Neuron (in vitro differentiated cells): ENCODE data around the gene GSG1L.

ENCODE experiments used
- H2AFZ ChIP-seq: one replicate; pipeline ENCODE4 v1.6.1; 2013; ENCODE audit warnings: low read depth, mild to moderate bottlenecking, inconsistent platforms, low read length, moderate library complexity
- H3K27me3 ChIP-seq: one replicate; pipeline ENCODE4 v1.6.1; 2013; ENCODE audit warnings: low read length; ENCODE audit not compliant: insufficient read depth
- H3K36me3 ChIP-seq: one replicate; pipeline ENCODE4 v1.6.1; 2013; ENCODE audit warnings: low read length; ENCODE audit not compliant: insufficient read depth
- H3K4me1 ChIP-seq: one replicate; pipeline ENCODE4 v1.6.1; 2013; ENCODE audit warnings: low read length; ENCODE audit not compliant: insufficient read depth
- H3K4me3 ChIP-seq: 2 replicates; pipeline ENCODE4 v1.5.1; 2013; ENCODE audit warnings: mild to moderate bottlenecking, low read length, moderate library complexity
- H3K9me3 ChIP-seq: one replicate; pipeline ENCODE4 v1.6.1; 2013; ENCODE audit warnings: low read length

Gene GSG1L

GRCh38 chr16:28051486-28051885, 12.0 kb downstream of the GSG1L start:
- Histone ChIP-seq H3K4me1 (no peaks in the 10 kb centered on the region), H3K9me3 (peaks cover 3% of the 10 kb centered on the region), H3K4me3 (no peak overlapping the region)

DNA sequence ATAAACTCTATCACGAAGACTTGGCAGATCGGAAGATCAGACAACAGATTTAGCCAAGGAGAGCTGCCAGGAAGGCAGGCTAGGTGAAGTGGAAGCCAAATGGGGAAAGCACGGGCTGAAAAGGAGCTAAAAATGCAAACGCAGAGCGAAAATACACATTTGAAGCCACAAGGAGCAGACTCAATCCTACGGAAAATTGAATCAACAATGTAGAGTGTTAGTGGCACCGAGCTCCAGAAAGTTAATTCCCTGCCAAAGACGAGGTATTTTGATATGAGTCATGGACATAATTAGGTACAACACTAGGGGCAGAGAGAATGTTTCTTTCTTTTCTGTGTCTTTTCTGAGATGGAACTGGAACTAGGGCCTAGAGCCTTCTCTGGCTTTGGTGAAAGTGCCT, 20.7 kb downstream of the GSG1L start:
- H3K4me3 ChIP-seq = no peak overlapping the region
- peaks cover 2% of the 10 kb centered on the region for H3K27me3 ChIP-seq
- H3K4me1 ChIP-seq = no peaks in the 10 kb centered on the region
- H2AFZ ChIP-seq = no peak overlapping the region
- H3K36me3 ChIP-seq = no peaks in the 10 kb centered on the region
- peaks cover 3% of the 10 kb centered on the region for H3K9me3 ChIP-seq

More at GRCh38 chr16:28051486-28051885, 12.0 kb downstream of the GSG1L start:
- peaks cover 5% of the 10 kb centered on the region for H3K27me3 ChIP-seq
- no peaks in the 10 kb centered on the region for H3K36me3 ChIP-seq
- H2AFZ ChIP-seq = no peak overlapping the region

- Histone ChIP-seq H2AFZ (no peak overlapping the region), H3K4me3 (no peak overlapping the region), H3K4me1 (no peaks in the 10 kb centered on the region), H3K9me3 (peaks cover under 1% of the 10 kb centered on the region), H3K27me3 (peaks cover 2% of the 10 kb centered on the region), H3K36me3 (no peaks in the 10 kb centered on the region)
These were observed 21.9 kb downstream of the GSG1L start for GRCh38 chr16:28041615-28042014.

DNA sequence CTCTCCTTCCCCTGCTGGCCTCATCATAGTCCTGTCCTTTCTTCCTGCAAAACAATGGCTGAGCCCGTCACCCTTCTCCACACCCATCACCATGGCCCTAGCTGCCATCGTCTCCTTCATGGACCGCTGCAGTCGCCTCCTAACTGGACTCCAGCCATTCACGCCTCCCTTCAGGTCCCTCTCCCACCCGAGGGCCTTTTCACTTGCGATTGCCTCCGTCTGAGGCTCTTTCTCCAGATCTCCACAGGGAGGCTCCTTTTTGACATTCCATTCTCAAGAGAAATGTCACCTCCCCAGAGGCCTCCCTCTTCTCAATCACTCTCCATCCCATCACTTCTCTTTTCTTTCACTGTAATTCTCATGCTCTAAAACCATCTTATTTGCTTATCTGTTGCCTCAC, 23.5 kb downstream of the GSG1L start:
- H2AFZ ChIP-seq = no peak overlapping the region
- no peak overlapping the region for H3K4me3 ChIP-seq
- H3K4me1 ChIP-seq = no peaks in the 10 kb centered on the region
- no peaks in the 10 kb centered on the region for H3K9me3 ChIP-seq
- H3K36me3 ChIP-seq = no peaks in the 10 kb centered on the region
- peaks cover 2% of the 10 kb centered on the region for H3K27me3 ChIP-seq

- peaks cover 2% of the 10 kb centered on the region for H3K27me3 ChIP-seq
- H3K9me3 ChIP-seq = no peaks in the 10 kb centered on the region
- no peaks in the 10 kb centered on the region for H3K36me3 ChIP-seq
- H2AFZ ChIP-seq = no peak overlapping the region
- no peaks in the 10 kb centered on the region for H3K4me1 ChIP-seq
- H3K4me3 ChIP-seq = no peak overlapping the region
These were observed 24.0 kb downstream of the GSG1L start for GRCh38 chr16:28039493-28039892.

DNA sequence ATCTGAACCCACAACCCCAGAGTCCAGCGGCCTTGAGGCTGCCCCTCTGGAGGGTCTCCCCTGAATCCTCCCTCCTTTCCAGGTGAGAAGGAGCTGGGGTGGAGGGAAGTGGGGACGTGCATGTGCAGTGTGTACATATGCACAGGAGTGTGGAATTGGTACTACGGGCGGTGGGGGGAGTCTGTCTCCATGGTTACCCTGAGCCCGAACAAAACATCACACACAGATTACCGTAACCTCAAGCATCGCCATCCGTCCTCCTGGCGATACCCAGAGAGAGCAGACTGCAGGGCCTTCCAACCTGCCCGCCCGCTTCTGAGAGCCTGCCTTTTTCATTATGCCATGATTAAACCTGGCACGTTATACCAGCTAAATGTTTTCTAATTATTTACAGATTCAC, 25.1 kb downstream of the GSG1L start:
- Histone ChIP-seq H2AFZ (no peak overlapping the region), H3K27me3 (peaks cover 2% of the 10 kb centered on the region), H3K9me3 (no peaks in the 10 kb centered on the region), H3K4me1 (no peaks in the 10 kb centered on the region), H3K4me3 (no peak overlapping the region), H3K36me3 (no peaks in the 10 kb centered on the region)

- H3K4me3 ChIP-seq = no peak overlapping the region
- no peaks in the 10 kb centered on the region for H3K36me3 ChIP-seq
- H3K9me3 ChIP-seq = no peaks in the 10 kb centered on the region
- no peaks in the 10 kb centered on the region for H3K27me3 ChIP-seq
- no peak overlapping the region for H2AFZ ChIP-seq
- no peaks in the 10 kb centered on the region for H3K4me1 ChIP-seq
These were observed 27.6 kb downstream of the GSG1L start for GRCh38 chr16:28035866-28036393.

- no peaks in the 10 kb centered on the region for H3K4me1 ChIP-seq
- H3K9me3 ChIP-seq = no peaks in the 10 kb centered on the region
- H3K27me3 ChIP-seq = no peaks in the 10 kb centered on the region
These were observed 29.6 kb downstream of the GSG1L start for GRCh38 chr16:28033870-28034269.

GRCh38 chr16:28029387-28030002, 34.0 kb downstream of the GSG1L start:
- H3K4me1 ChIP-seq = no peaks in the 10 kb centered on the region
- H2AFZ ChIP-seq = no peak overlapping the region
- no peak overlapping the region for H3K4me3 ChIP-seq
- H3K27me3 ChIP-seq = no peaks in the 10 kb centered on the region
- H3K9me3 ChIP-seq = no peaks in the 10 kb centered on the region
- no peaks in the 10 kb centered on the region for H3K36me3 ChIP-seq

More at GRCh38 chr16:28033870-28034269, 29.6 kb downstream of the GSG1L start:
- Histone ChIP-seq H3K4me3 (no peak overlapping the region), H2AFZ (no peak overlapping the region), H3K36me3 (no peaks in the 10 kb centered on the region)

GRCh38 chr16:28027055-28027454, 36.5 kb downstream of the GSG1L start:
- Histone ChIP-seq H3K27me3 (no peaks in the 10 kb centered on the region), H3K36me3 (no peaks in the 10 kb centered on the region), H2AFZ (no peak overlapping the region), H3K9me3 (no peaks in the 10 kb centered on the region), H3K4me3 (no peak overlapping the region), H3K4me1 (no peaks in the 10 kb centered on the region)

- Histone ChIP-seq H3K27me3 (no peaks in the 10 kb centered on the region), H3K4me3 (no peak overlapping the region), H3K4me1 (no peaks in the 10 kb centered on the region), H2AFZ (no peak overlapping the region), H3K36me3 (no peaks in the 10 kb centered on the region), H3K9me3 (no peaks in the 10 kb centered on the region)
These were observed 37.9 kb downstream of the GSG1L start for GRCh38 chr16:28025631-28026030.

DNA sequence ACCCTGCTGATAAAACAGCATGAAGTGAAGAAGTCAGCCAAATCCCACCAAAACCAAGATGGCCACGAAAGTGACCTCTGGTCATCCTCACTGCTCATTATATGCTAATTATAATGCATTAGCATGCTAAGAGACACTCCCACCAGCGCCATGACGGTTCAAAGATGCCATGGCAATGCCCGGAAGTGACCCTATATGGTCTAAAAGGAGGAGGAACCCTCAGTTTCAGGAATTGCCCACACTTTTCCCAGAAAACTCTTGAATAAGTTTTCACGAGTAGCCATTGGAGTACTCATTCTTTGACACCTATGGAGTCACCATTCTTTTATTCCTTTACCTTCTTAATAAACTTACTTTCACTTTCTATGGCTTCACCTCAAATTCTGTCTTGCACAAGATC, 44.3 kb downstream of the GSG1L start:
- Histone ChIP-seq H2AFZ (no peak overlapping the region), H3K36me3 (no peaks in the 10 kb centered on the region), H3K4me3 (no peak overlapping the region), H3K9me3 (no peaks in the 10 kb centered on the region), H3K27me3 (peaks cover 3% of the 10 kb centered on the region), H3K4me1 (no peaks in the 10 kb centered on the region)

- H3K9me3 ChIP-seq = no peaks in the 10 kb centered on the region
- H2AFZ ChIP-seq = no peak overlapping the region
- H3K27me3 ChIP-seq = peaks cover 3% of the 10 kb centered on the region
- H3K4me1 ChIP-seq = no peaks in the 10 kb centered on the region
- no peak overlapping the region for H3K4me3 ChIP-seq
- H3K36me3 ChIP-seq = no peaks in the 10 kb centered on the region
These were observed 48.7 kb downstream of the GSG1L start for GRCh38 chr16:28014851-28015250.

DNA sequence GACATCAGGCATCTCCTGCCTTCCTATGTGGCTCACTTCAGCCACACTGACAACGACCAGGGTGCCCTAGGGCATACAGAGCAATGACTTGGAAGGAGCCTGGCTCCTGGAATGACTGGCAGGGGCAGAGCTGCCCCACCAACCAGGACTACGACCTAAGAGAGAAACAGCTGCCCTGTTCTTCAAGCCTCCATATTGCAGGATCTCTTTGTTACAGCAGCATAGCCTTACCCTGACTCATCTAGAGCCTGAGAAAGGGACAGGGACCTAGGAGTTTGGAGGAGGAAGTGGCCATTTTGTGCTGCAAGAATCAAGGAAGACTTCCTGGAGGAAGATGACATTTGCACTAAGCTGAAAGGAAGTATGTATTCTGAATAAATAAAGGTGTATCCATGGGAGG, 49.6 kb downstream of the GSG1L start:
- Histone ChIP-seq H3K27me3 (peaks cover 3% of the 10 kb centered on the region), H3K9me3 (no peaks in the 10 kb centered on the region), H3K4me1 (no peaks in the 10 kb centered on the region), H3K36me3 (no peaks in the 10 kb centered on the region), H2AFZ (no peak overlapping the region), H3K4me3 (no peak overlapping the region)
